Testis (tissue), 2 donors: Measurements from ENCODE around the gene CACNA1I.

Source experiments
- POLR2A ChIP-seq: fragments of 450-650 bp; IDR thresholded peaks from one replicate; pipeline ENCODE4 v1.6.1; 2017; ENCODE audit warnings: antibody characterized with exemption, mild to moderate bottlenecking, moderate library complexity
- TF ChIP-seq, protein P1 (sequence below), 3 experiments: fragments of 450-650 bp in 2 of 3; fragments of 200-600 bp in 1 of 3; sonication (generic) in 1 of 3; IDR thresholded peaks; one replicate each; pipeline ENCODE4 v1.5.1; 2016 to 2019; ENCODE audit warnings: antibody characterized with exemption in 3 of 3, mild to moderate bottlenecking in 2 of 3, moderate library complexity in 1 of 3

- TF ChIP-seq, protein P1, sequence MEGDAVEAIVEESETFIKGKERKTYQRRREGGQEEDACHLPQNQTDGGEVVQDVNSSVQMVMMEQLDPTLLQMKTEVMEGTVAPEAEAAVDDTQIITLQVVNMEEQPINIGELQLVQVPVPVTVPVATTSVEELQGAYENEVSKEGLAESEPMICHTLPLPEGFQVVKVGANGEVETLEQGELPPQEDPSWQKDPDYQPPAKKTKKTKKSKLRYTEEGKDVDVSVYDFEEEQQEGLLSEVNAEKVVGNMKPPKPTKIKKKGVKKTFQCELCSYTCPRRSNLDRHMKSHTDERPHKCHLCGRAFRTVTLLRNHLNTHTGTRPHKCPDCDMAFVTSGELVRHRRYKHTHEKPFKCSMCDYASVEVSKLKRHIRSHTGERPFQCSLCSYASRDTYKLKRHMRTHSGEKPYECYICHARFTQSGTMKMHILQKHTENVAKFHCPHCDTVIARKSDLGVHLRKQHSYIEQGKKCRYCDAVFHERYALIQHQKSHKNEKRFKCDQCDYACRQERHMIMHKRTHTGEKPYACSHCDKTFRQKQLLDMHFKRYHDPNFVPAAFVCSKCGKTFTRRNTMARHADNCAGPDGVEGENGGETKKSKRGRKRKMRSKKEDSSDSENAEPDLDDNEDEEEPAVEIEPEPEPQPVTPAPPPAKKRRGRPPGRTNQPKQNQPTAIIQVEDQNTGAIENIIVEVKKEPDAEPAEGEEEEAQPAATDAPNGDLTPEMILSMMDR (IDR thresholded peaks at IDR 0.05), result no peak
- no peak for TF ChIP-seq POLR2A
Measured at GRCh38 chr22:39598017-39598965, 27.7 kb downstream of the CACNA1I start.
